ENCODE measurements around the gene CD3E. TPM values are rescaled to one million over a fixed set of nuclear protein-coding genes. Genes with fewer than 3 reads are reported as not detected.
"Not testable (repeated sequence)": the region's sequence is repeated elsewhere in the genome, so short reads cannot be mapped to it uniquely, and the experiment has no call there.

CD3E gene
- total RNA-seq, 2 donors from 2014 or later = 4.3 to 5.7 TPM

GRCh38 chr11:118301600-118302195 lies 2.8 kb upstream of the CD3E start:
- Histone ChIP-seq H3K27ac (no peak overlapping the region), H3K9ac (ENCODE audit: low read depth in 2 of 2, low read length in 2 of 2) (no peak overlapping the region), H3K27me3 (no peaks in the 10 kb centered on the region), H3K36me3 (no peaks in the 10 kb centered on the region), H3K9me3 (no peaks in the 10 kb centered on the region), H3K4me1 (no peaks in the 10 kb centered on the region), H3K4me3 (no peak overlapping the region)
- TF ChIP-seq CTCF (IDR thresholded peaks at IDR 0.05) = no peak
- intact Hi-C loops (cut with DNase I) = no loop called here
- DNase-seq = no peak

GRCh38 chr11:118304227-118304567 lies 333 bp upstream of the CD3E start:
- Histone ChIP-seq H3K9ac (ENCODE audit: low read depth in 2 of 2, low read length in 2 of 2) (no peak overlapping the region), H3K9me3 (no peaks in the 10 kb centered on the region), H3K4me1 (no peaks in the 10 kb centered on the region), H3K4me3 (no peak overlapping the region), H3K36me3 (no peaks in the 10 kb centered on the region), H3K27ac (no peak overlapping the region), H3K27me3 (no peaks in the 10 kb centered on the region)
- no peak for TF ChIP-seq CTCF (IDR thresholded peaks at IDR 0.05)
- intact Hi-C loops (cut with DNase I) = no loop called here
- DNase-seq = no peak

GRCh38 chr11:118305726-118306125 lies 1.2 kb downstream of the CD3E start:
- TF ChIP-seq CTCF (IDR thresholded peaks at IDR 0.05) = no peak
- H3K36me3 ChIP-seq = no peaks in the 10 kb centered on the region
- no peaks in the 10 kb centered on the region for H3K4me1 ChIP-seq
- no peak overlapping the region for H3K9ac ChIP-seq (ENCODE audit: low read depth in 2 of 2, low read length in 2 of 2)
- H3K27me3 ChIP-seq = no peaks in the 10 kb centered on the region
- H3K4me3 ChIP-seq = no peak overlapping the region
- no peaks in the 10 kb centered on the region for H3K9me3 ChIP-seq
- no peak for DNase-seq
- intact Hi-C loops (cut with DNase I) = no loop called here
- H3K27ac ChIP-seq = no peak overlapping the region

GRCh38 chr11:118306556-118306955 lies 2.0 kb downstream of the CD3E start:
- Histone ChIP-seq H3K9me3 (no peaks in the 10 kb centered on the region), H3K36me3 (no peaks in the 10 kb centered on the region), H3K9ac (ENCODE audit: low read depth in 2 of 2, low read length in 2 of 2) (no peak overlapping the region), H3K27me3 (no peaks in the 10 kb centered on the region), H3K27ac (no peak overlapping the region), H3K4me3 (no peak overlapping the region), H3K4me1 (no peaks in the 10 kb centered on the region)
- no peak for TF ChIP-seq CTCF (IDR thresholded peaks at IDR 0.05)
- intact Hi-C loops (cut with DNase I) = no loop called here
- no peak for DNase-seq

GRCh38 chr11:118308995-118309528 lies 4.5 kb downstream of the CD3E start:
- H3K9me3 ChIP-seq; H3K27me3 ChIP-seq; H3K27ac ChIP-seq; intact Hi-C loops (cut with DNase I); H3K4me1 ChIP-seq; H3K9ac ChIP-seq (ENCODE audit: low read depth in 2 of 2, low read length in 2 of 2); DNase-seq; H3K36me3 ChIP-seq; H3K4me3 ChIP-seq: not testable (repeated sequence)

GRCh38 chr11:118310271-118310670 lies 5.7 kb downstream of the CD3E start:
- Histone ChIP-seq H3K36me3 (no peaks in the 10 kb centered on the region), H3K4me1 (peaks cover 2% of the 10 kb centered on the region), H3K4me3 (no peak overlapping the region), H3K9ac (ENCODE audit: low read depth in 2 of 2, low read length in 2 of 2) (no peak overlapping the region), H3K27ac (no peak overlapping the region), H3K9me3 (no peaks in the 10 kb centered on the region), H3K27me3 (no peaks in the 10 kb centered on the region)
- TF ChIP-seq CTCF (IDR thresholded peaks at IDR 0.05) = no peak
- intact Hi-C loops (cut with DNase I) = no loop called here
- DNase-seq = no peak

Measured in colonic mucosa (tissue), 4 donors.